GM12878 (cell line): ENCODE results near the gene SRP68. TPM values are rescaled to one million over a fixed set of nuclear protein-coding genes. Genes with fewer than 3 reads are reported as not detected.

Source experiments
- ATAC-seq: fragments of 200-7000 bp; cut with Tn5 transposase; 3 replicates; pipeline ENCODE4 v1.9.1; 2020; ENCODE audit warnings: mild to moderate bottlenecking, moderate library complexity
- BruUV-seq: library from RNA; stranded (reverse); fragments of 400-500 nt; replicated peaks from 2 replicates; lab custom pipeline; 2021; lab: Mats Ljungman, UMichigan
- CTCF ChIA-PET: fragments of 300-600 bp; sonication (Branson Sonifier 250); formaldehyde crosslinking; extraction: SDS; loops from one replicate; lab custom pipeline; 2021; ENCODE audit warnings: inconsistent platforms; lab: Yijun Ruan, JAX
- POLR2A ChIA-PET: fragments of 350-600 bp; formaldehyde crosslinking; extraction: SDS; loops from one replicate; lab custom pipeline; 2021; ENCODE audit warnings: inconsistent platforms; lab: Charles Lee
- RAD21 ChIA-PET: fragments of 300-600 bp; sonication (Branson Sonifier 250); formaldehyde crosslinking; loops from one replicate; lab custom pipeline; 2023; ENCODE audit warnings: antibody characterized with exemption; ENCODE audit not compliant: unreplicated experiment; lab: Charles Lee
- SMC1A ChIA-PET: fragments of 300-600 bp; sonication (Branson Sonifier 250); formaldehyde crosslinking; loops from one replicate; lab custom pipeline; 2023; ENCODE audit not compliant: unreplicated experiment, uncharacterized antibody; lab: Charles Lee
- DNase-seq: peaks from one replicate; pipeline ENCODE4 v3.0.0-alpha.2; 2011; ENCODE audit warnings: low read depth, low spot score
- FAIRE-seq: peaks from 3 replicates; lab custom pipeline; 2011; peaks lifted over from hg19 to GRCh38; lab: Jason Lieb, UNC
- H2AFZ ChIP-seq: 2 replicates; pipeline ENCODE4 v1.6.0; 2011; ENCODE audit warnings: low read depth, low read length, control low read depth; ENCODE audit not compliant: control insufficient read depth
- H3K27ac ChIP-seq: 2 replicates; pipeline ENCODE4 v1.5.1; 2011; ENCODE audit warnings: control low read depth; ENCODE audit not compliant: control insufficient read depth, insufficient read depth
- H3K27me3 ChIP-seq, 2 experiments: replicated peaks in 1 of 2; 2 replicates each; pipeline versions ENCODE4 v1.6.0 to v1.6.1; 2011; ENCODE audit warnings: low read length in 1 of 2; ENCODE audit not compliant: control insufficient read depth in 2 of 2, insufficient read depth in 2 of 2
- H3K36me3 ChIP-seq, 2 experiments: 2 replicates each; pipeline ENCODE4 v1.5.1; 2011; ENCODE audit warnings: low read length in 1 of 2; ENCODE audit not compliant: control insufficient read depth in 2 of 2, insufficient read depth in 2 of 2
- H3K4me1 ChIP-seq: 2 replicates; pipeline ENCODE4 v1.6.1; 2011; ENCODE audit warnings: mild to moderate bottlenecking, low read length, moderate library complexity, mixed read lengths; ENCODE audit not compliant: control insufficient read depth, insufficient read depth
- H3K4me2 ChIP-seq: 2 replicates; pipeline ENCODE4 v1.6.0; 2011; ENCODE audit warnings: control low read depth; ENCODE audit not compliant: control insufficient read depth, insufficient read depth
- H3K4me3 ChIP-seq: fragments of 200-600 bp; sonication (generic); 2 replicates; pipeline ENCODE4 v1.5.1; 2016
- H3K79me2 ChIP-seq: 2 replicates; pipeline ENCODE4 v1.6.0; 2011; ENCODE audit warnings: low read length; ENCODE audit not compliant: control insufficient read depth, insufficient read depth
- H3K9ac ChIP-seq: 2 replicates; pipeline ENCODE4 v1.8.0; 2011; ENCODE audit warnings: low read length, control low read depth, mixed read lengths; ENCODE audit not compliant: control insufficient read depth, insufficient read depth
- H3K9me3 ChIP-seq: replicated peaks from 3 replicates; pipeline ENCODE4 v1.5.1; 2011; ENCODE audit warnings: mild to moderate bottlenecking, low read length; ENCODE audit not compliant: control insufficient read depth, insufficient read depth
- H4K20me1 ChIP-seq: 2 replicates; pipeline ENCODE4 v1.6.0; 2011; ENCODE audit not compliant: control insufficient read depth, insufficient read depth
- PML ChIP-seq: IDR thresholded peaks from 2 replicates; pipeline ENCODE4 v1.6.1; 2012; ENCODE audit warnings: low read length, inconsistent platforms
- RELB ChIP-seq: fragments of 450-650 bp; IDR thresholded peaks from 2 replicates; pipeline ENCODE4 v1.6.1; 2017; ENCODE audit warnings: low read depth, mild to moderate bottlenecking, moderate library complexity
- ZNF274 ChIP-seq: IDR thresholded peaks from one replicate; pipeline ENCODE4 v1.8.0; 2011; ENCODE audit not compliant: insufficient read length, insufficient read depth
- WGBS: methylation state at CpG from one replicate; pipeline ENCODE4 v1.1.6; 2016; ENCODE audit warnings: low lambda C conversion rate; ENCODE audit not compliant: insufficient replicate concordance, insufficient coverage; ENCODE audit errors: missing lambda C conversion rate; 5-methylcytosine and 5-hydroxymethylcytosine counted together
- in situ Hi-C: fragments of 300-500 bp; cut with MboI; formaldehyde crosslinking; loops from 9 replicates; pipeline ENCODE4 v1.14.3; 2018; ENCODE audit warnings: mixed read lengths
- intact Hi-C: fragments of 100-400 bp; cut with micrococcal nuclease; formaldehyde crosslinking; loops from one replicate; pipeline ENCODE4 v1.14.2; 2022; ENCODE audit not compliant: unreplicated experiment
- polyA plus RNA-seq, 11 experiments: library from polyadenylated mRNA; depleted of rRNA in 4 of 11; unstranded in 6 of 11; stranded (reverse) in 5 of 11; fragments of >200 nt; fragmentation: Nextera tagmentation in 4 of 11; fragmentation: Illumina TruSeq in 1 of 11; extraction: Ambion mirVana in 4 of 11; extraction: Trizol in 1 of 11; gene quantifications; 1 replicate in 1 of 11; 2 replicates in 10 of 11; pipeline versions ENCODE4 v1.2.1 to v1.2.3, GENCODE V29; 2011 to 2016; ENCODE audit warnings: inconsistent platforms in 2 of 11, missing spikeins in 2 of 11, low read depth in 1 of 11
- total RNA-seq, 4 experiments: library from RNA; depleted of rRNA in 3 of 4; stranded (reverse); fragments of >200 nt in 3 of 4; fragmentation: Illumina TruSeq in 1 of 4; extraction: Trizol in 1 of 4; gene quantifications; 2 replicates each; pipeline versions ENCODE4 v1.2.1 to v1.2.3, GENCODE V29; 2013 to 2021

The SRP68 gene
- total and polyA plus RNA-seq, 10 of the 15 experiments (the other 5 are each of a cell fraction or from before 2014, with no cell fraction given) = 24.7 to 89.7 (median 62.7) TPM

DNA sequence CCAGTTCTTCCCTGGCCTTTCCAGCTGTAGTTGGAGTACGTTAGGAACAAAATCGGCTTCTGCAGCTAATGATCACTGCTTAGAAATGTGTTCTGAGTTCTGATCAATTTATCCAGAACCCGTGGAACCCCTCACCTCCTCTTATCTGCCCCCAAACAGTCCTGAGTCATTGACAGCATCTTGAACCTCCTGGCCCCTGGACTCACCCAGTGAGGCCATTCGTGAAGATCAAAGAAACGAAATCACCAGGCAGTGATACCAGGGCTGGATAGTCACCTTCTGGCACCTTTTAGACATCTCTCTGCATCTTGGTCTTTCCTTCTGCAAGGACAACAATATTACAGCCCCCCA is 48.3 kb upstream of the SRP68 start:
- ChIA-PET CTCF (interaction anchor here (0.6 to 18.3 kb wide), 15 partner anchors 13 to 277 kb away, joined by 3 to 316 read pairs (median 4); no protein-coding TSS in a partner anchor), RAD21 (interaction anchor here (0.9 to 9.9 kb wide), 6 partner anchors 60 to 177 kb away, joined by 3 to 149 read pairs (median 40); no protein-coding TSS in a partner anchor)
- Histone ChIP-seq H3K36me3 (no peaks in the 10 kb centered on the region), H4K20me1 (no peaks in the 10 kb centered on the region), H2AFZ (no peak overlapping the region), H3K4me1 (peaks cover 6% of the 10 kb centered on the region), H3K4me3 (no peak overlapping the region)
- no TSS peak for BruUV-seq
- TF ChIP-seq PML = no peak
- TF ChIP-seq RELB = no peak
- no peak for TF ChIP-seq ZNF274
- TF ChIP-seq, all 136 proteins: peak for 0
- ChIA-PET SMC1A (interaction anchor here (0.7 to 9.0 kb wide), 4 partner anchors 10 to 159 kb away, joined by 3 to 77 read pairs (median 28); no protein-coding TSS in a partner anchor), POLR2A (interaction anchor here (0.5 to 0.9 kb wide), 3 partner anchors 159 to 604 kb away, joined by 3 to 5 read pairs (median 3); no protein-coding TSS in a partner anchor)
- WGBS = 61% methylated on average over 5 of the region's 5 CpGs
- Histone ChIP-seq H3K27ac (no peak overlapping the region), H3K9ac (no peak overlapping the region), H3K27me3 (no peaks in the 10 kb centered on the region), H3K4me2 (no peak overlapping the region), H3K9me3 (no peaks in the 10 kb centered on the region), H3K79me2 (no peaks in the 10 kb centered on the region)
- FAIRE-seq (no peak), DNase-seq (no peak), ATAC-seq (no peak)
- in situ Hi-C loops (loop anchor here (5.0 kb wide), 1 partner anchor 162 kb away; no protein-coding TSS in a partner anchor), intact Hi-C loops (loop anchor here (1.0 to 10.0 kb wide), 3 partner anchors 62 to 264 kb away; partner anchors contain the start of gene SPHK1)
